Loucy (cell line): ENCODE measurements around the gene PLEKHH1.

Experiments used
- H2AFZ ChIP-seq: fragments of 200-600 bp; sonication (generic); 2 replicates; pipeline ENCODE4 v1.6.0; 2016; ENCODE audit warnings: antibody characterized with exemption, mild to moderate bottlenecking, low read length, moderate library complexity
- H3F3A ChIP-seq: fragments of 200-600 bp; 2 replicates; pipeline ENCODE4 v1.6.0; 2016; ENCODE audit warnings: antibody characterized with exemption, low read depth, mild to moderate bottlenecking
- H3K27me3 ChIP-seq: fragments of 200-600 bp; sonication (generic); 2 replicates; pipeline ENCODE4 v1.6.1; 2014; ENCODE audit warnings: low read length, mild to moderate bottlenecking; ENCODE audit not compliant: insufficient read depth, poor library complexity, severe bottlenecking
- H3K36me3 ChIP-seq: fragments of 200-600 bp; sonication (generic); 2 replicates; pipeline ENCODE4 v1.6.1; 2016; ENCODE audit warnings: low read length; ENCODE audit not compliant: insufficient read depth
- H3K4me1 ChIP-seq: fragments of 200-600 bp; sonication (generic); 2 replicates; pipeline ENCODE4 v1.5.1; 2014; ENCODE audit warnings: low read length, mild to moderate bottlenecking; ENCODE audit not compliant: insufficient read depth, poor library complexity, severe bottlenecking
- H3K4me2 ChIP-seq: fragments of 200-600 bp; sonication (generic); 2 replicates; pipeline ENCODE4 v1.6.0; 2014; ENCODE audit warnings: antibody characterized with exemption, low read length, low read depth, mild to moderate bottlenecking; ENCODE audit not compliant: poor library complexity, severe bottlenecking
- H3K4me3 ChIP-seq: fragments of 200-600 bp; sonication (generic); 2 replicates; pipeline ENCODE4 v1.5.1; 2014; ENCODE audit warnings: low read length, mild to moderate bottlenecking, mixed read lengths; ENCODE audit not compliant: poor library complexity, severe bottlenecking
- H3K79me2 ChIP-seq: fragments of 200-600 bp; sonication (generic); 2 replicates; pipeline ENCODE4 v1.6.1; 2014; ENCODE audit warnings: low read length; ENCODE audit not compliant: insufficient read depth
- H3K9ac ChIP-seq: fragments of 200-600 bp; sonication (generic); 2 replicates; pipeline ENCODE4 v1.6.0; 2014; ENCODE audit warnings: mild to moderate bottlenecking, low read depth, low read length, moderate library complexity; ENCODE audit not compliant: poor library complexity, severe bottlenecking
- H3K9me2 ChIP-seq: fragments of 200-600 bp; sonication (generic); replicated peaks from 2 replicates; pipeline ENCODE4 v1.6.1; 2016; ENCODE audit warnings: low read depth, low read length, mixed read lengths
- H3K9me3 ChIP-seq: fragments of 200-600 bp; sonication (generic); 2 replicates; pipeline ENCODE4 v1.6.1; 2014; ENCODE audit warnings: mild to moderate bottlenecking, antibody characterized with exemption, low read length, low read depth; ENCODE audit not compliant: insufficient read depth
- H4K20me1 ChIP-seq: fragments of 200-600 bp; sonication (generic); 2 replicates; pipeline ENCODE4 v1.6.0; 2014; ENCODE audit warnings: antibody characterized with exemption, low read length, mild to moderate bottlenecking; ENCODE audit not compliant: insufficient read depth, poor library complexity, severe bottlenecking
- CTCF ChIP-seq: fragments of 200-600 bp; sonication (generic); conservative IDR thresholded peaks from 2 replicates; pipeline ENCODE4 v1.5.1; 2014; ENCODE audit warnings: mild to moderate bottlenecking, antibody characterized with exemption, low read length
- EZH2phosphoT487 ChIP-seq: fragments of 200-600 bp; IDR thresholded peaks from 2 replicates; pipeline ENCODE4 v1.6.1; 2018; ENCODE audit warnings: antibody characterized with exemption, mild to moderate bottlenecking, moderate library complexity, borderline replicate concordance

Gene PLEKHH1

GRCh38 chr14:67610491-67610890 is 77.4 kb downstream of the PLEKHH1 start:
- H3K27me3 ChIP-seq: no peaks in the 10 kb centered on the region
- no peaks in the 10 kb centered on the region for H4K20me1 ChIP-seq
- no peak overlapping the region for H2AFZ ChIP-seq
- no peaks in the 10 kb centered on the region for H3K9me2 ChIP-seq
- TF ChIP-seq CTCF: no peak
- no peak for TF ChIP-seq EZH2phosphoT487
- H3K4me3 ChIP-seq: no peak overlapping the region
- H3F3A ChIP-seq: no peaks in the 10 kb centered on the region
- H3K9me3 ChIP-seq: no peaks in the 10 kb centered on the region
- no peak overlapping the region for H3K9ac ChIP-seq
- no peak overlapping the region for H3K4me2 ChIP-seq
- no peaks in the 10 kb centered on the region for H3K79me2 ChIP-seq
- no peaks in the 10 kb centered on the region for H3K4me1 ChIP-seq
- H3K36me3 ChIP-seq: no peaks in the 10 kb centered on the region

GRCh38 chr14:67618617-67619063 is 85.5 kb downstream of the PLEKHH1 start:
- Histone ChIP-seq H3K36me3 (no peaks in the 10 kb centered on the region), H4K20me1 (no peaks in the 10 kb centered on the region), H3K9me2 (no peaks in the 10 kb centered on the region), H3K4me3 (peak overlapping the region; percentile 77), H3K4me2 (peak overlapping the region; percentile 81), H2AFZ (no peak overlapping the region), H3K4me1 (peaks cover 26% of the 10 kb centered on the region), H3K79me2 (no peaks in the 10 kb centered on the region), H3K27me3 (no peaks in the 10 kb centered on the region), H3K9ac (no peak overlapping the region), H3K9me3 (no peaks in the 10 kb centered on the region), H3F3A (no peaks in the 10 kb centered on the region; the same call in 1 of the 2 replicates)
- no peak for TF ChIP-seq EZH2phosphoT487
- peak; percentile 83 for TF ChIP-seq CTCF

GRCh38 chr14:67619446-67620216 is 86.5 kb downstream of the PLEKHH1 start, which contains the start of gene ARG2:
ARG2 (plus strand) TSS chr14:67619920; CDS start chr14:67619978, 58 bp downstream.
- Histone ChIP-seq H4K20me1 (no peaks in the 10 kb centered on the region), H3K4me1 (peaks cover 26% of the 10 kb centered on the region), H2AFZ (peak within 1 kb of the TSS; percentile 78), H3K4me3 (peak within 1 kb of the TSS; percentile 77), H3K4me2 (peak within 1 kb of the TSS; percentile 81), H3K9me2 (no peaks in the 10 kb centered on the region), H3F3A (no peaks in the 10 kb centered on the region; the same call in 1 of the 2 replicates), H3K9ac (peak within 1 kb of the TSS; percentile 18), H3K27me3 (no peaks in the 10 kb centered on the region), H3K79me2 (no peaks in the 10 kb centered on the region), H3K9me3 (no peaks in the 10 kb centered on the region), H3K36me3 (no peaks in the 10 kb centered on the region)
- TF ChIP-seq EZH2phosphoT487 (no peak), CTCF (no peak)
